Liver (tissue), 9 donors: Measurements from ENCODE around the gene CCSAP. TPM values are rescaled to one million over a fixed set of nuclear protein-coding genes. Genes with fewer than 3 reads are reported as not detected.

Experiments used
- DNase-seq: peaks from one replicate; pipeline ENCODE4 v3.0.0-alpha.2; 2017; ENCODE audit warnings: low spot score
- H3K27ac ChIP-seq, 2 donors: one replicate each; pipeline ENCODE4 v1.7.0; 2013; ENCODE audit warnings: inconsistent platforms in 2 of 2, low read length in 2 of 2, control low read depth in 1 of 2, low read depth in 1 of 2, mild to moderate bottlenecking in 1 of 2
- H3K27me3 ChIP-seq, 4 donors: one replicate each; pipeline versions ENCODE4 v1.6.1 to v1.7.0; 2013; ENCODE audit warnings: low read length in 3 of 4, inconsistent platforms in 1 of 4, mild to moderate bottlenecking in 1 of 4, moderate library complexity in 1 of 4; ENCODE audit not compliant: control insufficient read depth in 4 of 4, insufficient read depth in 4 of 4
- H3K36me3 ChIP-seq, 4 donors: one replicate each; pipeline versions ENCODE4 v1.6.1 to v1.7.0; 2013; ENCODE audit warnings: low read length in 3 of 4, mild to moderate bottlenecking in 3 of 4, low read depth in 1 of 4, moderate library complexity in 1 of 4; ENCODE audit not compliant: control insufficient read depth in 4 of 4, insufficient read depth in 3 of 4
- H3K4me1 ChIP-seq, 4 donors: one replicate each; pipeline versions ENCODE4 v1.6.1 to v1.7.0; 2013; ENCODE audit warnings: low read length in 3 of 4, mild to moderate bottlenecking in 3 of 4, moderate library complexity in 1 of 4; ENCODE audit not compliant: control insufficient read depth in 4 of 4, insufficient read depth in 4 of 4
- H3K4me3 ChIP-seq, 3 donors: one replicate each; pipeline versions ENCODE4 v1.6.1 to v1.7.0; 2013; ENCODE audit warnings: low read length in 3 of 3, control low read depth in 1 of 3, low read depth in 1 of 3, mild to moderate bottlenecking in 1 of 3
- H3K9ac ChIP-seq, 2 donors: one replicate each; pipeline ENCODE4 v1.7.0; 2013; ENCODE audit warnings: low read length in 2 of 2, mild to moderate bottlenecking in 2 of 2, moderate library complexity in 2 of 2, control low read depth in 1 of 2, low read depth in 1 of 2
- H3K9me3 ChIP-seq, 4 donors: one replicate each; pipeline versions ENCODE4 v1.6.1 to v1.7.0; 2013; ENCODE audit warnings: low read length in 3 of 4; ENCODE audit not compliant: control insufficient read depth in 4 of 4
- ATF3 ChIP-seq: IDR thresholded peaks from 2 replicates; pipeline ENCODE4 v1.6.1; 2016; ENCODE audit warnings: antibody characterized with exemption
- CTCF ChIP-seq: fragments of 150-350 bp; IDR thresholded peaks from 2 replicates; pipeline ENCODE4 v1.5.1; 2017; ENCODE audit warnings: improper control_type of control experiment, low read depth, low read length; ENCODE audit not compliant: missing input control
- EGR1 ChIP-seq, 2 donors: IDR thresholded peaks; 2 replicates each; pipeline ENCODE4 v1.6.1; 2016 to 2018; ENCODE audit warnings: antibody characterized with exemption in 2 of 2, low read depth in 2 of 2
- FOXA1 ChIP-seq: IDR thresholded peaks from 2 replicates; pipeline ENCODE4 v1.6.1; 2016; ENCODE audit warnings: antibody characterized with exemption
- FOXA2 ChIP-seq: IDR thresholded peaks from 2 replicates; pipeline ENCODE4 v1.6.1; 2016; ENCODE audit warnings: antibody characterized with exemption
- GABPA ChIP-seq, 2 donors: IDR thresholded peaks in 1 of 2; conservative IDR thresholded peaks in 1 of 2; 2 replicates each; pipeline ENCODE4 v1.6.1; 2016; ENCODE audit warnings: antibody characterized with exemption in 2 of 2, mild to moderate bottlenecking in 1 of 2, moderate library complexity in 1 of 2
- HNF4A ChIP-seq, 2 donors: conservative IDR thresholded peaks; 2 replicates each; pipeline ENCODE4 v1.6.1; 2016; ENCODE audit warnings: antibody characterized with exemption in 2 of 2, mild to moderate bottlenecking in 2 of 2
- HNF4G ChIP-seq: IDR thresholded peaks from 2 replicates; pipeline ENCODE4 v1.6.1; 2016; ENCODE audit warnings: antibody characterized with exemption
- JUND ChIP-seq, 2 donors: IDR thresholded peaks; 2 replicates each; pipeline ENCODE4 v1.6.1; 2016; ENCODE audit warnings: antibody characterized with exemption in 2 of 2
- MAX ChIP-seq: IDR thresholded peaks from 2 replicates; pipeline ENCODE4 v1.6.1; 2016; ENCODE audit warnings: antibody characterized with exemption
- NR2F2 ChIP-seq: IDR thresholded peaks from 2 replicates; pipeline ENCODE4 v1.6.1; 2016; ENCODE audit warnings: antibody characterized with exemption
- RAD21 ChIP-seq, 2 donors: IDR thresholded peaks; 2 replicates each; pipeline ENCODE4 v1.6.1; 2016; ENCODE audit warnings: antibody characterized with exemption in 2 of 2, mild to moderate bottlenecking in 2 of 2
- REST ChIP-seq: IDR thresholded peaks from 2 replicates; pipeline ENCODE4 v1.6.1; 2016; ENCODE audit warnings: antibody characterized with exemption, mild to moderate bottlenecking
- RXRA ChIP-seq, 2 donors: IDR thresholded peaks; 2 replicates each; pipeline ENCODE4 v1.6.1; 2017 to 2018; ENCODE audit warnings: antibody characterized with exemption in 2 of 2, mild to moderate bottlenecking in 1 of 2
- SP1 ChIP-seq: IDR thresholded peaks from 2 replicates; pipeline ENCODE4 v1.6.1; 2018; ENCODE audit warnings: antibody characterized with exemption, mild to moderate bottlenecking
- TAF1 ChIP-seq: conservative IDR thresholded peaks from 2 replicates; pipeline ENCODE4 v1.6.1; 2016; ENCODE audit warnings: antibody characterized with exemption, mild to moderate bottlenecking
- YY1 ChIP-seq: IDR thresholded peaks from 2 replicates; pipeline ENCODE4 v1.6.1; 2016; ENCODE audit warnings: antibody characterized with exemption, mild to moderate bottlenecking
- WGBS: extraction: QIAGEN DNeasy Blood & Tissue Kit; methylation state at CpG from one replicate; pipeline ENCODE4 v1.1.7; 2013; 5-methylcytosine and 5-hydroxymethylcytosine counted together
- polyA plus RNA-seq, 2 donors: library from polyadenylated mRNA; stranded (reverse) in 1 of 2; unstranded in 1 of 2; fragments of 200-250 nt in 1 of 2; fragments of >200 nt in 1 of 2; fragmentation: Nextera tagmentation in 1 of 2; extraction: Ambion mirVana in 1 of 2; gene quantifications; one replicate each; pipeline versions ENCODE4 v1.2.1 to v1.2.3, GENCODE V29; 2013 to 2015
- total RNA-seq, 2 donors: library from RNA; depleted of rRNA; stranded (reverse); fragments of >200 nt; gene quantifications; one replicate each; pipeline ENCODE4 v1.2.3, GENCODE V29; 2014
- donor health status: healthy.
- donor health status: healthy.
- donor health status: healthy.
- donor health status: healthy.
- donor health status: healthy.

Gene CCSAP
- total and polyA plus RNA-seq, 4 donors: 0.77 to 4.6 (median 1.7) TPM

GRCh38 chr1:229280037-229280828 is 62.6 kb downstream of the CCSAP start:
- Histone ChIP-seq H3K27me3 (no peaks in the 10 kb centered on the region), H3K27ac (no peak overlapping the region), H3K9ac (no peak overlapping the region), H3K4me1 (peaks cover 0 to 31% (median 18%) of the 10 kb centered on the region in 4 donors), H3K4me3 (no peak overlapping the region), H3K36me3 (no peaks in the 10 kb centered on the region), H3K9me3 (no peaks in the 10 kb centered on the region)
- WGBS: 70% methylated on average over 6 of the region's 6 CpGs
- TF ChIP-seq HNF4A (conservative IDR thresholded peaks at IDR 0.05) (no peak), HNF4G (no peak), RXRA (IDR thresholded peaks at IDR 0.05) (no peak), REST (no peak), NR2F2 (no peak), MAX (no peak), JUND (IDR thresholded peaks at IDR 0.05) (no peak), ATF3 (no peak), YY1 (no peak), CTCF (no peak), TAF1 (no peak), FOXA1 (no peak), GABPA (IDR thresholded peaks at IDR 0.05 in 1 of 2, conservative IDR thresholded peaks at IDR 0.05 in 1 of 2) (no peak), RAD21 (IDR thresholded peaks at IDR 0.05) (no peak), SP1 (no peak), FOXA2 (no peak), EGR1 (IDR thresholded peaks at IDR 0.05; ENCODE audit: low read depth in 2 of 2) (no peak)
- DNase-seq: no peak

- peaks cover 0 to 31% (median 22%) of the 10 kb centered on the region in 4 donors for H3K4me1 ChIP-seq
- H3K27me3 ChIP-seq: no peaks in the 10 kb centered on the region
- H3K36me3 ChIP-seq: no peaks in the 10 kb centered on the region
- H3K4me3 ChIP-seq: no peak overlapping the region
- H3K27ac ChIP-seq: no peak overlapping the region
- H3K9me3 ChIP-seq: no peaks in the 10 kb centered on the region
- WGBS: 34% methylated on average over 3 of the region's 3 CpGs
- H3K9ac ChIP-seq: no peak overlapping the region
- TF ChIP-seq CTCF (no peak), RAD21 (IDR thresholded peaks at IDR 0.05) (no peak), SP1 (peak; percentile 20), HNF4A (conservative IDR thresholded peaks at IDR 0.05) (peak; percentile 27 to 62), RXRA (IDR thresholded peaks at IDR 0.05) (peak; percentile 9 to 34)
- no peak for DNase-seq
These were observed 63.6 kb downstream of the CCSAP start for GRCh38 chr1:229279242-229279641.
